H1 (cell line): ENCODE results near the gene STIL. TPM values are rescaled to one million over a fixed set of nuclear protein-coding genes. Genes with fewer than 3 reads are reported as not detected.

ENCODE experiments used
- CTCF ChIA-PET: fragments of 300-600 bp; sonication (Branson Sonifier 250); formaldehyde crosslinking; loops from one replicate; lab custom pipeline; 2021; ENCODE audit not compliant: partially characterized antibody; lab: Charles Lee
- POLR2A ChIA-PET: fragments of 300-600 bp; sonication (Branson Sonifier 250); formaldehyde crosslinking; loops from one replicate; lab custom pipeline; 2021; ENCODE audit warnings: inconsistent platforms; ENCODE audit not compliant: partially characterized antibody; lab: Charles Lee
- DNase-seq, 2 experiments: peaks; one replicate each; pipeline versions ENCODE4 v3.0.0 to v3.0.0-alpha.2; 2010 to 2022; ENCODE audit warnings: low spot score in 2 of 2, low read depth in 1 of 2, mixed read lengths in 1 of 2
- FAIRE-seq: peaks from 2 replicates; lab custom pipeline; 2011; peaks lifted over from hg19 to GRCh38; lab: Jason Lieb, UNC
- H2AFZ ChIP-seq: 2 replicates; pipeline ENCODE4 v1.8.1; 2012; ENCODE audit warnings: low read length, inconsistent platforms
- H2AK5ac ChIP-seq: 2 replicates; pipeline ENCODE4 v1.6.1; 2013; ENCODE audit warnings: low read depth, low read length
- H2BK120ac ChIP-seq: replicated peaks from 2 replicates; pipeline ENCODE3; 2013; ENCODE audit warnings: low read depth, low read length, inconsistent platforms
- H2BK12ac ChIP-seq: 2 replicates; pipeline ENCODE4 v1.6.1; 2013; ENCODE audit warnings: low read depth, low read length
- H2BK15ac ChIP-seq: 2 replicates; pipeline ENCODE4 v1.6.1; 2013; ENCODE audit warnings: low read length
- H2BK20ac ChIP-seq: 2 replicates; pipeline ENCODE4 v1.6.1; 2013; ENCODE audit warnings: low read length
- H2BK5ac ChIP-seq: 2 replicates; pipeline ENCODE4 v1.6.1; 2013; ENCODE audit warnings: low read depth, low read length
- H3K14ac ChIP-seq: 2 replicates; pipeline ENCODE4 v1.6.1; 2013; ENCODE audit warnings: inconsistent platforms; ENCODE audit not compliant: insufficient read length
- H3K18ac ChIP-seq: 2 replicates; pipeline ENCODE4 v1.6.1; 2013; ENCODE audit warnings: low read length; ENCODE audit errors: extremely low read depth
- H3K23ac ChIP-seq: 2 replicates; pipeline ENCODE4 v1.6.1; 2013; ENCODE audit warnings: inconsistent platforms; ENCODE audit not compliant: insufficient read length
- H3K23me2 ChIP-seq: 2 replicates; pipeline ENCODE4 v1.6.1; 2013; ENCODE audit warnings: low read depth, low read length
- H3K27ac ChIP-seq: 2 replicates; pipeline ENCODE4 v1.6.1; 2011; ENCODE audit warnings: low read depth, low read length, inconsistent platforms
- H3K27me3 ChIP-seq, 4 experiments: replicated peaks in 1 of 4; 1 replicate in 1 of 4; 2 replicates in 3 of 4; pipeline versions ENCODE4 v1.6.1 to v1.8.1; 2011 to 2013; ENCODE audit warnings: low read length in 3 of 4, mild to moderate bottlenecking in 3 of 4, inconsistent platforms in 2 of 4, mixed read lengths in 2 of 4, moderate library complexity in 1 of 4; ENCODE audit not compliant: control insufficient read depth in 3 of 4, insufficient read depth in 3 of 4; ENCODE audit errors: extremely low read depth in 1 of 4
- H3K36me3 ChIP-seq, 4 experiments: 2 replicates each; pipeline versions ENCODE4 v1.6.1 to v1.8.1; 2011 to 2013; ENCODE audit warnings: mild to moderate bottlenecking in 4 of 4, low read length in 3 of 4, moderate library complexity in 2 of 4, control low read depth in 1 of 4, inconsistent platforms in 1 of 4; ENCODE audit not compliant: insufficient read depth in 4 of 4, control insufficient read depth in 2 of 4
- H3K4ac ChIP-seq: replicated peaks from 2 replicates; pipeline ENCODE3; 2013; ENCODE audit warnings: low read length, low read depth, mixed read lengths, inconsistent platforms; ENCODE audit not compliant: insufficient read length
- H3K4me1 ChIP-seq, 4 experiments: replicated peaks in 1 of 4; 1 replicate in 1 of 4; 2 replicates in 3 of 4; pipeline versions ENCODE4 v1.6.1 to v1.8.1; 2011 to 2013; ENCODE audit warnings: low read length in 3 of 4, inconsistent platforms in 2 of 4, mixed read lengths in 1 of 4; ENCODE audit not compliant: insufficient read depth in 4 of 4, control insufficient read depth in 3 of 4
- H3K4me2 ChIP-seq, 2 experiments: 2 replicates each; pipeline versions ENCODE4 v1.6.1 to v1.8.1; 2011 to 2013; ENCODE audit warnings: low read depth in 2 of 2, low read length in 2 of 2, control low read depth in 1 of 2, inconsistent platforms in 1 of 2, mild to moderate bottlenecking in 1 of 2; ENCODE audit not compliant: insufficient read depth in 1 of 2
- H3K4me3 ChIP-seq, 4 experiments: fragments of 200-600, 300-600 bp in 1 of 4; sonication (generic), shearing (Covaris generic), sonication (Bioruptor Twin) in 1 of 4; 2 replicates each; pipeline versions ENCODE4 v1.5.1 to v1.8.1; 2011 to 2016; ENCODE audit warnings: low read length in 4 of 4, low read depth in 3 of 4, control low read depth in 2 of 4, inconsistent platforms in 2 of 4, mild to moderate bottlenecking in 2 of 4, mixed read lengths in 1 of 4, moderate library complexity in 1 of 4; ENCODE audit not compliant: insufficient read depth in 2 of 4; ENCODE audit errors: extremely low read depth in 1 of 4
- H3K56ac ChIP-seq: replicated peaks from 2 replicates; pipeline ENCODE3; 2013; ENCODE audit warnings: low read depth, mild to moderate bottlenecking, mixed read lengths, low read length, inconsistent platforms; ENCODE audit not compliant: insufficient read length
- H3K79me1 ChIP-seq: 2 replicates; pipeline ENCODE4 v1.6.1; 2013; ENCODE audit warnings: low read depth, low read length, control low read depth
- H3K79me2 ChIP-seq, 2 experiments: 2 replicates each; pipeline versions ENCODE4 v1.6.1 to v1.8.1; 2012 to 2013; ENCODE audit warnings: low read length in 2 of 2, mild to moderate bottlenecking in 2 of 2, inconsistent platforms in 1 of 2; ENCODE audit not compliant: insufficient read depth in 2 of 2, control insufficient read depth in 1 of 2
- H3K9ac ChIP-seq, 4 experiments: replicated peaks in 1 of 4; 1 replicate in 1 of 4; 2 replicates in 3 of 4; pipeline versions ENCODE4 v1.6.1 to v1.8.1; 2011 to 2013; ENCODE audit warnings: low read depth in 3 of 4, low read length in 3 of 4, control low read depth in 2 of 4, mild to moderate bottlenecking in 2 of 4, moderate library complexity in 2 of 4, inconsistent platforms in 1 of 4; ENCODE audit errors: extremely low read depth in 1 of 4
- H3K9me3 ChIP-seq, 2 experiments: 2 replicates each; pipeline versions ENCODE4 v1.6.1 to v1.8.1; 2012 to 2013; ENCODE audit warnings: mild to moderate bottlenecking in 2 of 2, moderate library complexity in 2 of 2, control low read depth in 1 of 2, inconsistent platforms in 1 of 2, low read depth in 1 of 2, low read length in 1 of 2, mixed read lengths in 1 of 2; ENCODE audit not compliant: insufficient read depth in 2 of 2
- H4K20me1 ChIP-seq, 2 experiments: replicated peaks in 1 of 2; 2 replicates each; pipeline versions ENCODE3 to v1.8.1; 2011 to 2013; ENCODE audit warnings: inconsistent platforms in 2 of 2, low read length in 2 of 2, mild to moderate bottlenecking in 1 of 2; ENCODE audit not compliant: insufficient read depth in 2 of 2, control insufficient read depth in 1 of 2
- H4K5ac ChIP-seq: 2 replicates; pipeline ENCODE4 v1.6.1; 2013; ENCODE audit warnings: low read length, low read depth, mixed read lengths, inconsistent platforms; ENCODE audit not compliant: insufficient read length
- H4K8ac ChIP-seq: 2 replicates; pipeline ENCODE4 v1.8.0; 2013; ENCODE audit warnings: mild to moderate bottlenecking, moderate library complexity, low read length, inconsistent platforms; ENCODE audit not compliant: insufficient read depth; ENCODE audit errors: extremely low read depth
- H4K91ac ChIP-seq: replicated peaks from 2 replicates; pipeline ENCODE3; 2013; ENCODE audit warnings: low read length, mixed read lengths, inconsistent platforms; ENCODE audit not compliant: insufficient read length
- RNF2 ChIP-seq: fragments of 200-900, 300-1000 bp; sonication (generic); IDR thresholded peaks from 2 replicates; pipeline ENCODE4 v1.7.1; 2016; ENCODE audit warnings: borderline replicate concordance, low read depth, mild to moderate bottlenecking, antibody characterized with exemption, low read length; ENCODE audit not compliant: poor library complexity, severe bottlenecking; ENCODE audit errors: missing control alignments
- SIRT6 ChIP-seq: IDR thresholded peaks from one replicate; pipeline ENCODE4 v1.7.1; 2012; ENCODE audit warnings: low read length, inconsistent platforms
- TBP ChIP-seq: IDR thresholded peaks from 2 replicates; pipeline ENCODE4 v1.6.1; 2011; ENCODE audit warnings: low read depth, low read length, improper control_type of control experiment
- TCF12 ChIP-seq: IDR thresholded peaks from 2 replicates; pipeline ENCODE4 v1.6.1; 2011; ENCODE audit warnings: low read depth, mild to moderate bottlenecking, low read length
- ZNF274 ChIP-seq: IDR thresholded peaks from 2 replicates; pipeline ENCODE4 v1.7.0; 2012; ENCODE audit warnings: low read length, borderline replicate concordance; ENCODE audit errors: extremely low read depth
- WGBS, 2 experiments: shearing (Covaris generic) in 1 of 2; methylation state at CpG; one replicate each; pipeline versions ENCODE4 v1.1.6 to v1.1.7; 2013 to 2015; ENCODE audit warnings: low lambda C conversion rate in 2 of 2, mixed read lengths in 2 of 2, inconsistent platforms in 1 of 2, low coverage in 1 of 2, missing lambda C conversion rate in 1 of 2; ENCODE audit not compliant: insufficient replicate concordance in 2 of 2, insufficient coverage in 1 of 2, insufficient read length in 1 of 2; ENCODE audit errors: extremely low coverage in 1 of 2, missing lambda C conversion rate in 1 of 2; 5-methylcytosine and 5-hydroxymethylcytosine counted together
- polyA plus RNA-seq, 7 experiments: library from polyadenylated mRNA; depleted of rRNA in 3 of 7; stranded (reverse) in 5 of 7; unstranded in 2 of 7; fragments of >200 nt in 5 of 7; fragments of 200-250 nt in 2 of 7; gene quantifications; 1 replicate in 5 of 7; 2 replicates in 1 of 7; 4 replicates in 1 of 7; pipeline versions ENCODE4 v1.2.1 to v1.2.3, GENCODE V29; 2011 to 2013; ENCODE audit warnings: missing spikeins in 2 of 7, mixed read lengths in 2 of 7
- total RNA-seq: library from RNA; stranded (reverse); fragmentation: NEBNext Ultra II Directional; extraction: Animal tissue kit (Norgen Biotek cat#: 25700); gene quantifications from 2 replicates; pipeline ENCODE4 v1.2.1, GENCODE V29; 2021

Gene STIL
- total and polyA plus RNA-seq, 2 of the 8 experiments (the other 6 are each of a cell fraction or from before 2014, with no cell fraction given): 13.6 to 25.1 TPM

DNA sequence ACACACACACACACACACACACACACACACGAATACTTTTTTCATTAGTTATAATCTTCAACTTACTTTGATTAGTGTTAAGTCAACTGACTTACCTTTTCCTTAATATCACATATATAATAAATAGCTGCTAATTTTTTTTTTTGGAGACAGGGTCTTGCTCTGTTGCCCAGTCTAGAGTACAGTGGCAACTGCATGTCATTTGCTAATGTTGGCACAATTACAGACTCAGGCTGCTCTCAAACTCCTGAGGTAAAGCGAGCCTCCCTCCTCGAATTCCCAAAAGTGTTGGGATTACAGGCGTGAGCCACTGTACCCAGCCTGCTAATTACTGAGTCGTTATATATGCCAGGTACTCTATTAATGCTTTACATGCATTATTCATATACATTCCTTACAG, 61.2 kb downstream of the STIL start:
- 95% methylated on average over 5 of the region's 5 CpGs; no CpG with 5 or more reads in 1 of the 2 experiments for WGBS, 2 experiments
- POLR2A ChIA-PET: interaction anchor here (0.7 kb wide), 1 partner anchor 639 kb away, joined by 3 read pairs; no protein-coding TSS in a partner anchor
- FAIRE-seq: no peak

More for the DNA sequence above, 61.2 kb downstream of the STIL start:
- CTCF ChIA-PET: interaction anchor here (0.7 to 8.1 kb wide), 5 partner anchors 9 to 77 kb away, joined by 3 to 47 read pairs (median 3); no protein-coding TSS in a partner anchor
- H3K4me3 ChIP-seq: no peak overlapping the region
- H4K8ac ChIP-seq: no peak overlapping the region
- no peak overlapping the region for H4K5ac ChIP-seq
- no peak overlapping the region for H2BK20ac ChIP-seq
- H3K23ac ChIP-seq: no peak overlapping the region
- no peak overlapping the region for H4K91ac ChIP-seq
- no peaks in the 10 kb centered on the region; the same call in 1 of the 2 replicates for H3K23me2 ChIP-seq
- H3K4me1 ChIP-seq: no peaks in the 10 kb centered on the region
- no peak for TF ChIP-seq SIRT6
- TF ChIP-seq TCF12: no peak
- TF ChIP-seq TBP: no peak
- no peak for TF ChIP-seq RNF2
- no peak for TF ChIP-seq ZNF274
- H3K4ac ChIP-seq: no peak overlapping the region
- H3K79me2 ChIP-seq: no peaks in the 10 kb centered on the region
- H2AK5ac ChIP-seq: no peak overlapping the region
- no peak overlapping the region for H3K56ac ChIP-seq
- H3K18ac ChIP-seq: no peak overlapping the region
- H4K20me1 ChIP-seq: no peaks in the 10 kb centered on the region
- no peak overlapping the region for H2BK120ac ChIP-seq
- H2BK12ac ChIP-seq: no peak overlapping the region
- no peaks in the 10 kb centered on the region for H3K9me3 ChIP-seq
- H3K27me3 ChIP-seq: no peaks in the 10 kb centered on the region
- DNase-seq: no peak
- H2AFZ ChIP-seq: no peak overlapping the region
- no peak overlapping the region for H3K9ac ChIP-seq
- H2BK15ac ChIP-seq: no peak overlapping the region
- no peak overlapping the region for H3K14ac ChIP-seq
- peaks cover 4 to 31% (median 12%) of the 10 kb centered on the region in 4 experiments; a peak in 7 of 8 replicates for H3K36me3 ChIP-seq
- no peak overlapping the region for H3K4me2 ChIP-seq
- H3K27ac ChIP-seq: no peak overlapping the region
- H3K79me1 ChIP-seq: no peaks in the 10 kb centered on the region
- no peak overlapping the region for H2BK5ac ChIP-seq
